Measurements from ENCODE around the gene MLKL.
"Not testable (repeated sequence)": the region's sequence is repeated elsewhere in the genome, so short reads cannot be mapped to it uniquely, and the experiment has no call there.

MLKL gene

DNA sequence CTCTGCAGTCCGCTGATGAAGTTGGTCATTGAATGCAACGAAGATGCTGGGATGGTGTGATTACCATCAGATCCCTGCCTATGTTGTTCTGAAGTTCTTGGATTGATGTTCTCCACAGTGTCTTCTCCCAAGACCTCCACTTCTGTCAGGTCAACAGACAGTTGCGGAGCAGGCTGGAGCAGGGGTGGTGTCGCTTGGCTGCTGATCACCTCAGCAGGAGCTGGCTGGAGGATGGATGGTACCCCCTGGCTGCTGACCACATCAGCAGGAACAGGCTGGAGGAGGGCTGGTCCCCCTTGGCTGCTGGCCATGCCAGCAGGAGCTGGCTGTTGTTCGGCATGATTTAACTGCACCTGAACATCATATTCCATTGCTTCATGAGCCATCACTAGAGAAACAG is 39.6 kb downstream of the MLKL start:
- no peak for DNase-seq
- intact Hi-C loops (cut with DNase I), result no loop called here

- intact Hi-C loops (cut with DNase I), result no loop called here
- no peak for DNase-seq
Observed at GRCh38 chr16:74660383-74660782, 40.3 kb downstream of the MLKL start.

DNA sequence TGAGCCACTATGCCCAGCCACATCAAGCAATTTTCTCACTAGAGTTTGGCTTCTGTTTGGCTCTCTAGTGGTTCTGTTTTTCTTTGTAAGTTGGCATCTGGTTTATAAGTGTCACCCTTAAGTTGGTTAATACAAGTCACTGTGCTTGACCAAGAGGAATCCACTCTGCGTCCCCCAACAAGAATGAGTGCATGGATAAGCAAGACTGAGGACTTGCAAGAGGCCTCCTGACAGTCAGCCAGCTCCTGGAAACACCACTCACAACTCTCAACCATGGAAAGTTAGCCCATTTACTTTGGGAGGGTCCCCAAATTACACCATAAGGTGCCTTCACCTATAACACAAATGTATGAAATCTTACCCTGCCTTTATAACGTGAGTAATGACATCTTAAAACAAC is 41.6 kb downstream of the MLKL start:
- intact Hi-C loops (cut with DNase I), result no loop called here

GRCh38 chr16:74657870-74658642 is 42.6 kb downstream of the MLKL start:
- DNase-seq, result no peak
- intact Hi-C loops (cut with DNase I), result no loop called here

More for the DNA sequence above, 41.6 kb downstream of the MLKL start:
- DNase-seq, result no peak

- intact Hi-C loops (cut with DNase I), result no loop called here
- no peak for DNase-seq
Observed at GRCh38 chr16:74654536-74655050, 46.1 kb downstream of the MLKL start.

DNA sequence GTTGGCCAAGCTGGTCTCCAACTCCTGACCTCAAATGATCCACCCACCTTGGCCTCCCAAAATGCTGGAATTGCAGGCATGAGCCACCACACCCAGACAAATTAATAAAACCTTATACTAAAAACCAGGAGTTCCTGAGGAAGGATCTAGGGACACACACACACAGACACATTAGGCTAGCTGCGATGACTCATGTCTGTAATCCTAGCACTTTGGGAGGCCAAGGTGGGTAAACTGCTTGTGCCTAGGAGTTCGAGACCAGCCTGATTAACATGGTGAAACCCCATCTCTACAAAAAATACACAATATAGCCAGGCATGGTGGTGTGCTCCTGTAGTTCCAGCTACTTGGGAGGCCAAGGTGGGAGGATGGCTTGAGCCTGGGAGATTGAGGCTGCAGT is 47.8 kb downstream of the MLKL start:
- intact Hi-C loops (cut with DNase I), result not testable (repeated sequence)

DNA sequence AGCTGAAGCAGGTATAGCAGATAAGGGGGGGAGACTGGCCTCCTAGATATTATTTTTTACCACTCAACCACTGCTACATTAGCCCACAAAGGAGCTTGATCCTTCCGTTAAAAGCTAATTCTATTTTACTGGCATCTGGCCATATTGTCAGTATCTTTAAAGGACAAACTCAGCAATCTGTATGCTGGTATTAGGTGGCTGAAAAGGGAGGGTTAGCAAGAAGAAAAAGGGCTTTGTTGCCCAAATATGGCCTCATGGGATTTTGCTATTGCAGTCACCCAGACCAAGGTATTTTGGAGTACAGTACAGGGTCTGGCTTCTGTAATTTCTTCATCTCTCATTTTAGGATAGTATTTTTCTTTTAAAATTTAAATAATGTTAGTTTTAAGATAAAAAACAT is 48.4 kb downstream of the MLKL start:
- no peak for DNase-seq
- intact Hi-C loops (cut with DNase I), result no loop called here

More for the DNA sequence above, 47.8 kb downstream of the MLKL start:
- not testable (repeated sequence) for DNase-seq

DNA sequence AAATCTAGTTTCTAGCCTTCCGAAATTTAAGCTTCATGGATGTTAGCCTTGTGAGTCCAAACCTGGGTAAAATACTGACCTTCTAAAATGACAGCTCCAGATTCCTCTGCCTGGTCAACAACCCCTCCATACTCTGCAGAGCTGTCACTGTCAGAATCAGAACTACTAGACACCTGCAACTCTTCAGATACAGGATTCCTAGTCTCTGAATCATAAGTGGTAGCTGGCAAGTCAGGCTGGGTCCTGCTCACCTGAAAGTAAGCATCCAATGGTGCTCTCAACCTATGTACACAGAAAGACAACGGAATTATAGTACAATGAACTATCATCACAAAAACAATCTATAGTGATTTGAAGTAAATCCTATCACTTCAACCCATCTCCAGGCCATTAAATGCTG is 48.8 kb downstream of the MLKL start:
- DNase-seq, result no peak
- intact Hi-C loops (cut with DNase I), result no loop called here

GRCh38 chr16:74650966-74651567 is 49.6 kb downstream of the MLKL start:
- intact Hi-C loops (cut with DNase I), result no loop called here
- peak in 2 of 42 donors; percentile 5 to 10 for DNase-seq

DNA sequence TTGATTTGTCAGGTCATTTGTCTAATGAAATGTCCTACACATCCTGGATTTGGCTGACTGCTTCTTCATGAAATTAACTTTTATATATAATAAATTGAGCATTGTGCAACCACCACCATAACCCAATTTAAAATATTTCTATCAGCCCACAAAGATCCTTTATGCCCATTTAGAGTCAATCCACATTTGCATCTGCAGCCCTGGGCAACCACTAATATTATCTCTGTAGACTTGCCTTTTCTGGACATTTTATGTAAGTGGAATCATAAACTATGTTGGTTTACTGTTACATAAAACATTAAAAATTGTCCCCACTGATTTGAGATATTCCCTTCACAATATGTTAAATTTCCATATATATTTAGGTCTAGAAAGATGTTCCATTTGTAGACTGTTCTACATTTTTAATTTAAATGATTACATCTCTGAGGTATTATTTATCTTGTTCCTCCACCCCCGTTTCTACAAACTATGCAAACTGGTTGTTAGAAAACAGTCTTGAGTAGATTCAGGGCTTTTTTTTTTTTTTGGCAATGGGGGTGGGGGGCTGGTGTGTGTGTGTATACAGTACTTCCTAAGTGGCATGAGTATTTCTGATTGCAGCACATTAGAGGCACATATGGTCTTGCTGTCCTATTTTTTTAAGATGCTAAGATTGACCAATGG is 50.7 kb downstream of the MLKL start:
- DNase-seq, result no peak

GRCh38 chr16:74641969-74642368 is 58.7 kb downstream of the MLKL start:
- intact Hi-C loops (cut with DNase I), result no loop called here
- no peak for DNase-seq

More for the DNA sequence above, 50.7 kb downstream of the MLKL start:
- intact Hi-C loops (cut with DNase I), result no loop called here

- no peak for DNase-seq
- intact Hi-C loops (cut with DNase I), result no loop called here
Observed at GRCh38 chr16:74637742-74638453, 62.8 kb downstream of the MLKL start.

DNA sequence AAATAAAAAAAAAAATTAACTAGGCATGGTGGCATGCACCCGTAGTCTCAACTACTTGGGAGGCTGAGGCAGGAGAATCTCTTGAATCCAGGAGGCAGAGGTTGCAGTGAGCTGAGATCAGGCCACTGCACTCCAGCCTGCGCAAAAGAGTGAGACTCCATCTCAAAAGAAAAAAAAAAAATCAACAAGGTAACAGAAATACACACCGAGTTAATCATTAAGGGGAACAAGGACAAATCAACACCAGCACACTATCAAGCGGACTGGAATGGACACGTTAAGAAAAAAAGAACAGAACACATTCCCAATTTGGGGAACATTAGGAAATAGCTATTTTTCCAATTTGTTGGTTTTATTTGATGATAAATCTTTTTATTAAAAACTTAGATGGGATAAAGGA is 65.4 kb downstream of the MLKL start:
- DNase-seq, result no peak
- intact Hi-C loops (cut with DNase I), result no loop called here

- DNase-seq, result no peak
- intact Hi-C loops (cut with DNase I), result no loop called here
Observed at GRCh38 chr16:74633686-74634085, 67.0 kb downstream of the MLKL start.

DNA sequence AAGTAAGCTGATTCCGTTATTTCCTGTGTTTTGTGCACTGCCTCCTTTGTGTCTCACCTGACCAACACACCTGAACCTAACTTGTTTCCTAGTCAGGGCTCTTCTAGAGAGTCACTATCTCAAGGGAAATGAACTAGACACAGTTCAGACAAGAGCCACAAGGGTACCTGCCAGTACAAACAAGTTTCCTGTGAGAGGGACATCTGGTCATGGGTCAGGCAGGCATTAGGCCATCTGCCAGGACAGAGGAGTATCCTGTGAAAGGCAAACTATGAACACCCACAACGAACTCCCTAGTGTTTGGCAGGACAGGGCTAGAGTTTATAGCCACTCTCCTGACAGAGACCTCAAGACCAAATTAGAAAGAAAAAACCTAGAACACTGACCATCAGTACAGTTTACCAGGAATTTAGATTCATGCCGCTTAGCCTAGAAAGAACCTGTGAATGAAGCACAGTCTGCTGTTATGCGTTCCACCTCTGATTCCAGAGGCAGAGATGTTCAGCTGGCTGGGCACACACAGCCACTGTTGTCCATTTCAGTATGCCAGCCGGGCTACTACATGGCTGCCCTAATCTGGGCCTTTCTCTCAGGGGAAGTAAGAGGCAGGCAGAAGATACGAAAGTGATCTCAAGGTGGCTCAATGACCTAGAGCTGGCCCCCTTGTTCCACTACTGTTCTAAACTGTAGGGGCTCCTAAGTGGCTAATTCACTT is 73.0 kb downstream of the MLKL start:
- no peak for DNase-seq
- intact Hi-C loops (cut with DNase I), result no loop called here

- intact Hi-C loops (cut with DNase I), result no loop called here
- DNase-seq, result no peak
Observed at GRCh38 chr16:74626741-74627416, 73.8 kb downstream of the MLKL start.

GRCh38 chr16:74625500-74626350 is 74.9 kb downstream of the MLKL start:
- no peak for DNase-seq
- intact Hi-C loops (cut with DNase I), result no loop called here
